GM19467 (cell line): ENCODE results near the gene MYO7A.

Source experiments
- ATAC-seq: cut with Tn5 transposase; IDR thresholded peaks from one replicate; pipeline ENCODE4 v1.9.1; 2021; ENCODE audit warnings: mild to moderate bottlenecking, moderate library complexity; ENCODE audit not compliant: unreplicated experiment

The MYO7A gene

DNA sequence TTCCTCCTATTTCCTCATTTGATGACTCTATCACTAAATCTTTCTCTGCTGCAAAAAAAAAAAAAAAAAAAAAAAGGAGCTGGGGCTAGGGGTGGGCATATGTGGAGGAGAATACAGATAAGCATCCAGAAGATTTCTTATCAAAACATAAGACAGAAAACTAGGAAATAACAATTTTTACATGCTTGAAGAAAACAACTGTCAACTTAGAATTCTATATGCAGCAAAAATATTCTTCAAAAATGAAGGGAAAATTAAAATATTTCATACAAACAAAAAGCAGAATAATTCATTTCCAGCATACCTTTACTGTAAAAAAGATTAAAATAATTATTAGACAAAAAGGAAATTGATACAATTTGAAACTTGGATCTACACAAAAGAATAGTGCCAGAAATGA is 134.8 kb downstream of the MYO7A start:
- ATAC-seq, result no peak
